Skin epidermis (tissue), 12 donors: ENCODE measurements around the gene FUT7.
A peak's percentile ranks its signal among the peaks of the same experiment; 100 is the strongest.
"Not testable (repeated sequence)": the region's sequence is repeated elsewhere in the genome, so short reads cannot be mapped to it uniquely, and the experiment has no call there.

Source experiments
- H3K27ac ChIP-seq, 21 experiments: fragments of 200-600 bp; sonication (generic) in 11 of 21; one replicate each; pipeline ENCODE4 v1.5.0; 2020; ENCODE audit warnings: mild to moderate bottlenecking in 3 of 21, inconsistent platforms in 2 of 21, moderate library complexity in 2 of 21
- H3K4me3 ChIP-seq, 7 experiments: fragments of 200-600 bp; sonication (generic) in 2 of 7; one replicate each; pipeline ENCODE4 v1.5.0; 2020; ENCODE audit warnings: inconsistent platforms in 2 of 7, mild to moderate bottlenecking in 2 of 7, moderate library complexity in 1 of 7

The FUT7 gene

GRCh38 chr9:137068539-137069507 lies 36.9 kb upstream of the FUT7 start:
- Histone ChIP-seq H3K4me3 (peak overlapping the region in 5 of 7 experiments; percentile 34 to 52 (median 51)), H3K27ac (peak overlapping the region in 3 of 21 experiments; percentile 9 to 72 (median 23))

- H3K27ac ChIP-seq = peak overlapping the region in 2 of 21 experiments; percentile 9 to 23
Observed at GRCh38 chr9:137067860-137068538, 36.1 kb upstream of the FUT7 start.

DNA sequence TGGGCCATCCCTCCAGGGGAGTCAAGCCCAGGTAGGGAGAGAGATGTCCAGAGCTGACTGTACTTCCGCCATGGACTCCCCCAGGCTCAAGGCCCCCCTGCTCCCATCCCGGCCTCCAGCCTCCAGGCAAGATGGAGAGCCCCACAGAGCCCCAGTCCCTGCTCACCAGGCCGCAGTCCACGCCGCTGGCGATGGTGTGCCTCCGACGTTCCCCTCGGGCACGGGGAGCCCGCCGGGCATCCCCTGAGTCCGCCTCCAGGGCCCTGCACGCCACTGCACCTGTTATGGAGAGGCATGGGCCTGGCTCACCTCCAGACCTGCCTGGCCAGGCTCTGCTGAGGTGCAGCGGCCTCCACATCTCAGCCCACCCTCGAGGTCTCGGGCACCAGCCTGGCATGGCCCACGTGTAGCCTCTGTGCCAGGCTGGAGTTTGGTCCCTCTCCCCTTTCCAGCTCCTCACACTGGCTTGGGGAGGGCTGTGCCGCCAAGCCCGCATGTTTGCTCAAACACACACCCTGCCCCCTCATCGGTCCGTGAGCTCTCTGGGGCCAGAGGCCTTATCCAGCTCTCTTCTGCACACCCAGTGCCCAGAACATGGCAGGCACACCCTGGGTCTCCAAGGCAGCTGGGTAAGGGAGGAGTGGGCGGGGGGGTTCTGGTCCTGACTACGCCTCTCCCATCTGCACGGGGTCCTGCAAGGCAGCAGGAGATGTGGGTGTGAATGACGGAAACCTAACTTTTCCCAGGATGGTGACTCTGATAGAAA lies 34.4 kb upstream of the FUT7 start:
- H3K4me3 ChIP-seq = no peak overlapping the region

More at GRCh38 chr9:137067860-137068538, 36.1 kb upstream of the FUT7 start:
- H3K4me3 ChIP-seq = peak overlapping the region in 1 of 7 experiments; percentile 7

DNA sequence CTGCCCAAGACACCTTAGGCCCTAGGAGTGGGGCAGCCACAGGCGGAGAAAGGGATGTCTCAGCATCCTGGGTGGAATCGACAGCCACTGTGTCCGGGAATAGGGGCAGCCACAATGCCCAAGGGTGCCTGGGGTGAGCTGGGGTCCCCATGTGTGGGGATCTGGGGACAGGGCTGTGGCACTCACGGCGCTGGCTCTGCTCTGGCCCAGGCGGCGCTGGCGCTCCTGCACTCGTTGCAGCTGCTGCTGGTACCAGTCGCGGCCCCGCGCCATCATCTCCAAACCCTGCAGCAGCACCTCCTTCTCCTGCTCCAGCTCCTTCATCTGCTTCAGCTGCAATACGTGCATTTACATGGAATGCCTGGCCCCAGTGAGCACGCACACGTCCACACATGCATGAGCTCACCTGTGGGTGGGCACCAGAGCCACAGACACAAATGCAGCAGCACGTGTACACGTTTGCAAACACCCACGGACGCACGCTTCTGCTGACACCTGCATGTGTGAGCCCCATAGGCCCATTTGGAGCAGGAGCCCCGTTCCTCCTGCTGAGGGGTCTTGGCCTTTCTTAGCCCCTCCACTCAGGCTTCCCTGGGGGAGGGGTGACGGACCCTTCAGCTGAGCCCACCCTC lies 33.6 kb upstream of the FUT7 start:
- no peak overlapping the region for H3K27ac ChIP-seq
- H3K4me3 ChIP-seq = no peak overlapping the region

More for the DNA sequence above, 34.4 kb upstream of the FUT7 start:
- no peak overlapping the region for H3K27ac ChIP-seq

DNA sequence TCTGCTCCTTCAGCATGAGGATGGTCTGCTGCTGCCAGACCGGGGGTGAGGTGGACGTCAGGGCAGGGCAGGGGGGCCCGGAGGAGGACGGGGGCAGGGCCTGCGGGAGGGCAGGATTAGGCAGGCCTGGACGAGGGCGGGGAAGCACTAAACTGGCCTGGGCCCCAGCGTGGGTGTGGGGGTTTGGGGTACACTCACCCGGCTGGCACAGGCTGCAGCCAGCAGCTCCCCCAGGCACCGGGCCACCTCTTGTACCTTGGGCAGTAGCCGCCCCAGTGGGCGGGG lies 32.9 kb upstream of the FUT7 start:
- H3K4me3 ChIP-seq = no peak overlapping the region
- no peak overlapping the region for H3K27ac ChIP-seq

DNA sequence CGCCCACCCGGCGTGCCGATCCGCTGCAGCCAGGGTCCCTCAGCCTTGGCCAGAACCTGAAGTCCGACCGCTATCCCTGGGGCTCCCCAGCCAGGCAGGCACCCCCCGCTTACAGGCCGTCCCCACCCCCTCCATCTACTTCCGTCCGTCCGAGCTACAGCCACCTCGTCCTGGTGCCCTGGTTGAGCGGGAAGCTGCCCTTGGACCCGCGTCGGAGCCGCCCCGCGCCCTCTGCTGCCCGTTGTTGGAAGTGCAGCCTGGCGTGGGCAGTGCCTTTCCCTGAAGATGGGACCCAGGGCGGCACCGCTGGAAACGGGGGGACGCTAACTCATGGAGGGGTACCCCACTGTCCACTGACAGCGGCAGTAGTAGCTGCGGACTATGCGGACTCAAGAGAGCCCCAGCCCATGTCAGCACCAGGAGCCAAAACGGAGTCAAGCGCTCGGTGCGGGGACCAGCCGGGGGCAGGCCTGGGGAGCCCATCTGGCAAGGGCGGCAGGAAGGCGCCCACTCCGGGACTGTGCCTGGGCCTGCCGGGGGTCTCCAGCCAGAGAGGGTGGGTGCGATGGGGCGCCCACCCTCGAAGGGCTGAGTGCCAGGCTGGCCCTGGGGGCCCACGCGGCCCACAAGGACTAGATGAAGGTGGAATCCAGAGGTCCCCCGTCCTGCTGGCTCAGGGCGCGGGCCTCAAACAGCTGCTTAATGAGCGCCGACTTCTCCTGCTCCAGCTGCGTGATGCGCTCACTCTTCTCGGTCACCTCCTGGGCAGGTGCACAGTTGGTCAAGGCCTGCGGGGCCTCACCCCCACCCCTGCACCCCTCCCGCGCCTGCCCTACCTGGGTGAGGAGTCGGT lies 32.4 kb upstream of the FUT7 start:
- Histone ChIP-seq H3K4me3 (no peak overlapping the region), H3K27ac (no peak overlapping the region)

GRCh38 chr9:137063311-137064026 lies 31.6 kb upstream of the FUT7 start:
- H3K4me3 ChIP-seq = no peak overlapping the region

DNA sequence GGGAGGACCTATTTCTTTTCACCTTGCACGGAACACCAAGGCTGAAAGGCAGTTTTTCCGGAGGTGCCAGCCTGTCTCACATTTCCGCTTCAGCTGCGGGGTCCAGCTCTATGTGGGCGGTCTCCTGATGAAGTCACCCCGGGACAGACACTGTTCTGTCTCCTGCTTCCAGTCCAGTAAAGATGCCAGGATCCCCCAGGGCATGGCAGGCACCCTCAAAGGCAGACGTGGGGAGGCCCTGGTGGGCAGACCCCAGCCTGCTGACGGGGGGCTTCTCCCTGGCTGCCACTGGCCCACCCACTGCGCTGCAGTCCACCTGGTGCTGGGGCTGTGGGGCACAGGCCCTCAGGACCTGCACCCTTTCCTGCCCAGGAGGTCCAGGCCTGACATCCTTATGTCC lies 30.9 kb upstream of the FUT7 start:
- not testable (repeated sequence) for H3K4me3 ChIP-seq, H3K27ac ChIP-seq

More at GRCh38 chr9:137063311-137064026, 31.6 kb upstream of the FUT7 start:
- no peak overlapping the region for H3K27ac ChIP-seq

DNA sequence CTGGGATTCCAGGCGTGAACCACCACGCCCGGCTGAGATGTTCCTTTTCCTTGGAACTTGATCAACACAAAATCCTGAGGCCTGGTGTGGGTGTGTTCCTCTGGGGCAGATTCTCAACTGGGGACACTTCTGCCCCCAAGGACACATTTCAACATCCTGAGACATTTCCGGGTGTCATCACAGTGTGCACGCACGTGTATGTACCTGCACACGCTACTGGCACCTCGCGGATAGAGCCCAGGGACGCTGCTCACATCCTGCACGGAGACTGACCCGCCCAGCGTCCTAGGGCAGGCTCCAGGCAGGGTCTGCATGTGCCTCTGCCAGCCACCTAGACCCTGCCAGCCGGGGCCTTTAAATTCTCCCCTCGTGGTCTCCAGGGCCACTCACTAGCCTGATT lies 30.5 kb upstream of the FUT7 start:
- no peak overlapping the region for H3K4me3 ChIP-seq
- H3K27ac ChIP-seq = no peak overlapping the region

DNA sequence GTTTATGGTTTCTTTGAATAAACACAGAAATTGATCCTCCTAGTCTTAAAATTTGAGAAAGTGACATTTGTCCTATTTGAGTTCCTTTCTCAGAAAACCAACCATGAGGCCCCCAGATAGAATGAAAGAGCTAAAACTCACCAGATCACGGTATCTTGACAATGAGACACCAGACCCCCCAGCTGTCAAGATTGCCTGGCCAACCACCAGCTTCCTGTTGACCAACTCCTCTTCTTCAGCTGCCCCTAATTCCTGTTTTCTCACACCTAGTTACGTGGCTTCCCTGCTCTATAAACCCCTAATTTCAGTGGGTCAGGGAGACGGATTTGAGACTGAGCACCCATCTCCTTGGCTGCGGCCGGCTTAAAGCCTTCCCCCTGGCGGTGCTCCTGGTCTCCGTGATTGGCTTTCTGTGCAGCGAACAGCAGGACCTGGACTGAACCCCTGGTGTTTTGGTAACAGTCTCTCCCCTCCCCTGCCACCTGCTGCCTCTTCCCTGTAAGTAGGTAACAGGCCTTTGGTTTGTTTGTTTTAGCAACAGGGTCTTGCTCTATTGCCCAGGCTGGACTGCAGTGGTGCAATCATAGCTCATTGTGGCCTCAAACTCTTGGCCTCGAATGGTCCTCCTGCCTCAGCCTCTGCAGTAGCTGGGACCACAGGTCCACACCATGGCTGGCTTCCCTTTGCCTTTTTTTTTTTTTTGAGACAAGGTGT lies 26.8 kb upstream of the FUT7 start:
- Histone ChIP-seq H3K27ac (no peak overlapping the region), H3K4me3 (no peak overlapping the region)

- H3K27ac ChIP-seq = no peak overlapping the region
Observed at GRCh38 chr9:137057545-137057944, 25.7 kb upstream of the FUT7 start.

DNA sequence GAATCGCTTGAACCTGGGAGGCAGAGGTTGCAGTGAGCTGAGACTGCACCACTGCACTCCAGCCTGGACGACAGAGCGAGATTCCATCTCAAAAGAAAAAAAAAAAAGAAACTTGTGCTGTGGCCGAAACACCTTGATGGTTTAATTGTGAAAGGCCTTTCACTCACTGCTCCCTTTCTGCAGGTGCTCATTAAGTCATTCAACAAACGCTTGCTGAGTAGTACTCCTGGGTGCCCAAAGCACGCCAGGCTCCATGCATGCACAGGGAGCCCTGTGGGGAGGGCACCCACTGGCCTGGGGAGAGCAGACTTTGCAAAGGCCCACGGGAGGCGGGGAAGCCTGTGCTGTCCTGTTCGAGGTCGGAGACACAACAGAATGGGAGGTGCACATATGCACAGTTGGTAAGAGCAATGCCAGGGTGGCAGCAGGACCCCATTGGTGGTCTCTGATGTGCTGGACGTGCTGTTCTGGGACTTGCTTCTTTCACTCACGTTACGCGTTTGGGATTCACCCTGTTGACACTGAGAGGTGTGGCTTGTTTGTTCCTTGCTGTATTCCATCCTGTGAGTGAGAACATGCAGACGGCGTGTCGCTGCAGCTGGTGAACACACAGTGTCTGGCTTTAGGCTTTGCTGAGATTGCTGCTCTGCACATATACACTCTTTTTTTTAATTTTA lies 25.0 kb upstream of the FUT7 start:
- Histone ChIP-seq H3K27ac (no peak overlapping the region), H3K4me3 (no peak overlapping the region)

More at GRCh38 chr9:137057545-137057944, 25.7 kb upstream of the FUT7 start:
- H3K4me3 ChIP-seq = no peak overlapping the region

- Histone ChIP-seq H3K27ac (peak overlapping the region in 8 of 21 experiments; percentile 17 to 67 (median 54)), H3K4me3 (no peak overlapping the region)
Observed at GRCh38 chr9:137055385-137056364, 23.8 kb upstream of the FUT7 start.

DNA sequence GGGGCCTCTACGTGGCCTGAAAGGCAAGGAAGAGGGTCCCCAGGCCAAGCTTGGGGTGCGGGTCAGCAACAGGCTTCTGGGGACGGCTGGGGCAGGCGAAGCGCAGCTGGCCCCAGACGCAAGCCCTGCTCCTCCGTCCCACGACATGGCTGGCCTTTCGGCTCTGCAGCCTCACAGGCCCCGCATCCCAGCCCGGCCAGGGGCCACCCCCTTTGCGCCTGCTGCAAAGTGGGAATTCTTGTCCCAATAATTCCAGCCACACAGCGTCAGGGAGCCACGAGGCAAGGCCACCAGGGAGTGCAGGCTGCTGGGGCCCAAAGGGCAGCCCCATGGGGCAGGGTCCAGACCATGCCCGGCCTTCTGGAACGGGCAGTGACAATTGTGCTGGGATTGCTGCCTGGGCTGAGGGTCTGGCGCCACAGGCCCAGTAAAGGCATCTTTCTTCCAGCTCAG lies 23.1 kb upstream of the FUT7 start:
- Histone ChIP-seq H3K27ac (peak overlapping the region in 9 of 21 experiments; percentile 2 to 67 (median 55)), H3K4me3 (no peak overlapping the region)
